HUES64 (cell line): Measurements from ENCODE around the gene MAJIN.
"Not testable (repeated sequence)": the region's sequence is repeated elsewhere in the genome, so short reads cannot be mapped to it uniquely, and the experiment has no call there.

Experiments
- H3K27ac ChIP-seq: 2 replicates; pipeline ENCODE4 v1.7.0; 2013; ENCODE audit warnings: low read depth, low read length, inconsistent platforms
- H3K27me3 ChIP-seq: 2 replicates; pipeline ENCODE4 v1.6.1; 2013; ENCODE audit warnings: mild to moderate bottlenecking, low read length; ENCODE audit not compliant: insufficient read depth
- H3K36me3 ChIP-seq: 2 replicates; pipeline ENCODE4 v1.6.1; 2013; ENCODE audit warnings: mild to moderate bottlenecking, low read length; ENCODE audit not compliant: insufficient read depth
- H3K4me1 ChIP-seq: 2 replicates; pipeline ENCODE4 v1.6.1; 2013; ENCODE audit warnings: mild to moderate bottlenecking, low read length, moderate library complexity; ENCODE audit not compliant: insufficient read depth
- H3K4me3 ChIP-seq: 2 replicates; pipeline ENCODE4 v1.5.1; 2013; ENCODE audit warnings: mild to moderate bottlenecking, low read length, moderate library complexity
- H3K9ac ChIP-seq: 2 replicates; pipeline ENCODE4 v1.6.1; 2013; ENCODE audit warnings: mild to moderate bottlenecking, low read depth, low read length
- H3K9me3 ChIP-seq: 2 replicates; pipeline ENCODE4 v1.6.1; 2013; ENCODE audit warnings: low read depth, low read length; ENCODE audit not compliant: insufficient read depth
- WGBS: fragments of 150-250, 120-280 bp; methylation state at CpG from one replicate; pipeline ENCODE4 v1.1.7; 2013; ENCODE audit warnings: missing lambda C conversion rate; 5-methylcytosine and 5-hydroxymethylcytosine counted together

The MAJIN gene

DNA sequence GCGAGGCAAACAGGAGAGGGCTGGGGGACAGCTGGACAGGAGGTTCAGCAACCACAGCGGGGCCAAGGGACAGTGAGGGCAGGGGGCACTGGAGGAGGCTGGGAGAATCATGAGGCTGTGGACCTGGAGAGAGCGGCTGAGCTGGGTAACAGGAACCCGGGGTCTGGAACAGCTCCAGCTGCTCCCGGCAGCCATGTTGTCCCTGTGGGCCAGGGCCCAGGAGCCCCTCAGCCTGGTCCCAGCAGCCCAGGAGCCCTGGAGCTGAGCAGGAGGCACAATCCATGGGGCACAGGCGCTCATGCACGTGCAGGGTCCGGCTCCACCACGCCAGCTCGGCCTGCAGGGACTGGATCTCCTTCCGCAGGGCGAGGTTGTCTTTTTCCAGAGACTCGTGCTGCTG lies 17.5 kb upstream of the MAJIN start:
- Histone ChIP-seq H3K4me3 (no peak overlapping the region), H3K9me3 (no peaks in the 10 kb centered on the region), H3K36me3 (no peaks in the 10 kb centered on the region), H3K27me3 (no peaks in the 10 kb centered on the region), H3K9ac (no peak overlapping the region), H3K4me1 (no peaks in the 10 kb centered on the region), H3K27ac (no peak overlapping the region)
- WGBS: 91% methylated on average over 13 of the region's 13 CpGs

DNA sequence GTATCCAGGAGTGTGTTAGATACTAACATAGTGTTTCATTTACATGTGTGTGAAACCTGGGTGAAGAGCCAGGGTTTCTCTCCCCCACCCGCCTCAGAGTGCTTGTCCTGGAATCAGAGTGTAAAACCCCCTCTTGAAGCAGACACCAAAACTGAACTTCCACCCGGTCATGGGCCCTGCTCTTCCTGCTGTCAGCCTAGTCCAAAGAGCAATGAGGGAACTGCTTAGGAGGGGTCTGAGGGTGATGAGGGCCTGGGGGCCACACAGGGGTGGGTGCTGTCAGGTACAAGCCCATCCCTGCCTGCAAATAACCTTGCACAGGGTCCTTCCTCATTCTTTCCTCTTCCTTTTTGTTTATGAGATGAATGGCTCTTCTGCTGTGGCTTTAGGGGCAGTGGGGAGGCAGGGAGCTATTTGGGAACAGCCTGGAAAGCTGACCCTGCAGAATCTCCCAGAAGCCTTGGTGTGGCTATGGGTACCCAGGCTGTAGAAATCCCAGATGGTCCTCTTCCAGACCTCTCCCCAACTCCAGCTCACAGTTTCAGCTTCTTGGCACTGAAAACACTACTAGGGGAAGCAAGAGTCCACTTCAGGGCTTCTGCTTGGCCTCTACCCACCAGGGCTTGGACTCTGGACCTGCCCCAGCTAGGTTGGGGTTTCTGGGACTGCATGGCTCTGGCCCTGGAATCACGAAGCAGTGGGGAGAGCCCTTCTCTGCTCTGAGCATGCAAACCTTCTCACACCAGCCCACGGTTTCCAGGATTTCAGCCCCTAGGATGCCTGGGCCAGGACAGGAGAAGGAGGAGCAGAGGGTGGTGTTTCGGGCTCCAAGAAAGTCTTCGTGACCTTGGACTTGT lies 16.3 kb upstream of the MAJIN start:
- no peak overlapping the region for H3K27ac ChIP-seq
- H3K4me1 ChIP-seq: no peaks in the 10 kb centered on the region
- no peak overlapping the region for H3K4me3 ChIP-seq
- H3K36me3 ChIP-seq: no peaks in the 10 kb centered on the region
- H3K9me3 ChIP-seq: no peaks in the 10 kb centered on the region
- no peak overlapping the region for H3K9ac ChIP-seq
- WGBS: 84% methylated on average over 6 of the region's 6 CpGs
- no peaks in the 10 kb centered on the region for H3K27me3 ChIP-seq

DNA sequence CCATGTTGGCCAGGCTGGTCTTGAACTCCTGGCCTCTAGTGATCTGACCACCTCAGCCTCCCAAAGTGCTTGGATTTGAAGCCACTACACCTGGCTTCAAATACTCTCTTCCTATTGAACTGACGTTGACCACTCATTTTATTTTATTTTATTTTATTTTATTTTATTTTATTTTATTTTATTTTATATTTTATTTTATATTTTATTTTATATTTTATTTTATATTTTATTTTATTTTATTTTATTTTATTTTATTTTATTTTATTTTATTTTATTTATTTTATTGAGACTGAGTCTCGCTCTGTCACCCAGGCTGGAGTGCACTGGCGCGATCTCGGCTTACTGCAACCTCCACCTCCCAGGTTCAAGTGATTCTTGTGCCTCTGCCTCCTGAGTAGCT lies 11.4 kb upstream of the MAJIN start:
- not testable (repeated sequence) for H3K9me3 ChIP-seq, H3K4me3 ChIP-seq, H3K9ac ChIP-seq, H3K27ac ChIP-seq, H3K36me3 ChIP-seq, H3K27me3 ChIP-seq, H3K4me1 ChIP-seq
- 82% methylated on average over 4 of the region's 5 CpGs for WGBS

DNA sequence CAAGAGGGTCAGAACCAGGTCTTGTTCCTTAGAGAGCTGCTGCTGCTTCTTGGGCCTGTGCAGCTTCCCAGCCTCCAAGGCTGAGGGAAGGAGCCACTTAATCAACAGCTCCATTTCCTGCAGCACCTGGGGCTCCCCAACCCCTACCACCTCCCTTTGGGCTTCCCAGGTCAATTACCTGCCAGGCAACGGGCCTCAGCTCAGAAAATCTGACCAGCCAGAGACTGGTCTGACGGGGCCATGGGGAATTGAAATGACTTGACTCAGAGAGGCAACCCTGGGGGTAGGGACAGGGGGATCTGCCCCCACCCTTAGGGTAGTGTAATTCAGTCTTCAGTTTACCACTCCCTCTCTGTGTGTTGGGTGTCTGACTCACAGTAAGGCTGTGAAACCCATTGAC lies 4.7 kb upstream of the MAJIN start:
- Histone ChIP-seq H3K9me3 (no peaks in the 10 kb centered on the region), H3K4me3 (no peak overlapping the region), H3K27me3 (no peaks in the 10 kb centered on the region), H3K27ac (no peak overlapping the region), H3K36me3 (no peaks in the 10 kb centered on the region), H3K4me1 (no peaks in the 10 kb centered on the region), H3K9ac (no peak overlapping the region)
- 77% methylated on average over 2 of the region's 2 CpGs for WGBS

DNA sequence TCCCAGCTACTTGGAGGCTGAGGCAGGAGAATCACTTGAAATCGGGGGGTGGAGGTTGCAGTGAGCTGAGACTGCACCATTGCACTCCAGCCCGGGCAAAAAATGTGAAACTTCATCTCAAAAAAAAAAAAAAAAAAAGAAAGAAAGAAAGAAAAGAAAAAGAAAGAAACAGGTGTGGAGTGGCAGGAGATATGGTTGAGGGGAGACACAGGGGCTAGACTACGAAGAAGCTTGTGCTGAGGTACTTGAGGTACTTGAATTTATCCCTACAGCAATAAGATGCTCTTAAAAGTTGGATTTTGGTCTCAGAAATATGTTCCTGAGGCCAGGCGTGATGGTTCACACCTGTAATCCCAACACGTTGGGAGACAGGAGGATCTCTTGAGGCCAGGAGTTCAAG lies 2.2 kb upstream of the MAJIN start:
- H3K9me3 ChIP-seq: no peaks in the 10 kb centered on the region
- no peaks in the 10 kb centered on the region for H3K4me1 ChIP-seq
- no peak overlapping the region for H3K27ac ChIP-seq
- WGBS: 82% methylated on average over 4 of the region's 5 CpGs
- H3K27me3 ChIP-seq: no peaks in the 10 kb centered on the region
- H3K36me3 ChIP-seq: no peaks in the 10 kb centered on the region
- no peak overlapping the region for H3K9ac ChIP-seq
- no peak overlapping the region for H3K4me3 ChIP-seq

DNA sequence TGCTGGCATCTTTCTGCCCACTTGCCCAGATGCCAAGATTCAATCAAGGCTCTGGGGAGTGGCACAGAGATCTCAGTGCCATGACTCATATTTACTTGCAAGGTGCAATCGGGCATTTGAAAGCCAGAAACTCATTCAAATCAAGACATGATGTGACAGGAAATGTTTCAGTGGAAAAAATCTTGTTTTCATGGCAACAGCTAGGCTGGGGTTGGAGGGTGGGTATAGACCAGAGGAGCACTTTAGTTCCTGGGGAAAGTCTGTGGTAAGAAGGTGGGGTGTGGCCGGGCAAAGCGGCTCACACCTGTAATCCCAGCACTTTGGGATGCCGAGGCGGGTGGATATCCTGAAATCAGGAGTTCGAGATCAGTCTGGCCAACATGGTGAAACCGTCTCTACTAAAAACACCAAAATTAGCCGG lies 1.2 kb downstream of the MAJIN start:
- Histone ChIP-seq H3K4me3 (no peak overlapping the region), H3K36me3 (no peaks in the 10 kb centered on the region)
- WGBS: 95% methylated on average over 8 of the region's 8 CpGs

DNA sequence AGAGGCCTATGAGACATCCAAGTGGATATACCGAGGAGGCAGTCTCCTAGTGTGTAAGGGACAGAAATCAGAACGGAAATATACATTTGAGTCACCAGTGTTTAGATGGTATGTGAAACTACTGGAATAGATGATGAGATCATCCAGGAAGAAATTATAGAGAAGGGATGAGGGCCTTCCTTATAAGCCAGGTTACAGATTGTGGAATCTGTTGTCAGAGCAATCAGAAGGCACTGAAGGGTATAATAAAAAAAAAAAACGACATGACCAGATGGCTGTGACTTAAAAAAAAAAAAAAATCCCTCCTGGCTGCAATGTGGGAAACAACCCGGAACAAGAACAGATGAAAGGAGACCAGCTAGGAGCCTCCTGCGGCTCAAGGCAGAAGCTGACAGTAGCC lies 2.7 kb downstream of the MAJIN start:
- Histone ChIP-seq H3K9ac (no peak overlapping the region), H3K36me3 (no peaks in the 10 kb centered on the region), H3K4me3 (no peak overlapping the region), H3K9me3 (no peaks in the 10 kb centered on the region), H3K4me1 (no peaks in the 10 kb centered on the region), H3K27ac (no peak overlapping the region), H3K27me3 (no peaks in the 10 kb centered on the region)
- 80% methylated on average over 5 of the region's 5 CpGs for WGBS

More for the DNA sequence above, 1.2 kb downstream of the MAJIN start:
- H3K9ac ChIP-seq: no peak overlapping the region
- H3K4me1 ChIP-seq: no peaks in the 10 kb centered on the region
- H3K9me3 ChIP-seq: no peaks in the 10 kb centered on the region
- no peaks in the 10 kb centered on the region for H3K27me3 ChIP-seq
- no peak overlapping the region for H3K27ac ChIP-seq

DNA sequence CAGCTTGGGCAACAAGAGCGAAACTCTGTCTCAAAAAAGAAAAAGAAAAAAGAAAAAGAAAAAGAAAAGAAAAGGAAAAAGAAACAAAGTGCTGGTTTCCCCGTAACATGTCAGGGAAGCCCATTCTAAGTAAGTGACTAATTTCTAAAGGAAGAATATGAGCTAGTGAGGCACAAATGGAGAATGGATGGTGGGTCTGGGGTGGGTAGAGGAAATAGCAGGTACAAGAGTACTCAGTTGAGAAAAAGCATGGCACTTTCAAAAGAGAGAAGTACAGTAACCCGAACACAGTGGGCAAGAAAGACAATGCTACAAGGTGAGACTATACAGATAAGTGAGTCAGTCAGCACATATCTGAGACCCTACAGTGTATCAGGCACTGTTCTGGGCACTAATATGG lies 4.5 kb downstream of the MAJIN start:
- H3K36me3 ChIP-seq: no peaks in the 10 kb centered on the region
- no peaks in the 10 kb centered on the region for H3K27me3 ChIP-seq
- H3K9ac ChIP-seq: no peak overlapping the region
- no peaks in the 10 kb centered on the region for H3K4me1 ChIP-seq
- WGBS: 96% methylated on average over 3 of the region's 3 CpGs
- no peak overlapping the region for H3K27ac ChIP-seq
- H3K4me3 ChIP-seq: no peak overlapping the region
- H3K9me3 ChIP-seq: no peaks in the 10 kb centered on the region

DNA sequence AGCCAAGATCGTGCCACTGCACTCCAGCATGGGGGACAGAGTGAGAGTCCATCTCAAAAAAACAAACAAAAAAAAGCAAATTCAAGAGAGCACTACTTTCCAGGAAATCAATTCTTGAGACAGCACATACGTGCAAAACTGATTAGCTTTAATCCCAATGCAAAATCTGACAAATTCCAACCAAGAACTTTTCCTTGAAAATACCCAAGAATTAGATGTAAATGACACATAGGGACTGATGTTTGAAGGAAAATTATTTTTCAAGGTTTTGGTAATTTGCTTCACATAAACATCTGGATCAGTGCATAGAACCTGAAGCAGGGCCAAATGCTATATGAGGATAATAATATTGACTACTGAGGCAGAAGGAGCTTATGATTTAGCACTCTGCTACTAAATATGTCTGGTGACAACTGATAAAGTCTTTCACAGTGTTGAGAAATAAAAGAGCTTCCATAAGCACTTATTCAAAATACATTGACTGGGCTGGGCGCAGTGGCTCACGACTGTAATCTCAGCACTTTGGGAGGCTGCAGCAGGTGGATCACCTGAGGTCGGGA lies 8.8 kb downstream of the MAJIN start:
- Histone ChIP-seq H3K4me1 (no peaks in the 10 kb centered on the region), H3K4me3 (no peak overlapping the region), H3K27ac (no peak overlapping the region), H3K36me3 (no peaks in the 10 kb centered on the region), H3K9me3 (no peaks in the 10 kb centered on the region), H3K27me3 (no peaks in the 10 kb centered on the region), H3K9ac (no peak overlapping the region)
- WGBS: 91% methylated on average over 5 of the region's 5 CpGs

DNA sequence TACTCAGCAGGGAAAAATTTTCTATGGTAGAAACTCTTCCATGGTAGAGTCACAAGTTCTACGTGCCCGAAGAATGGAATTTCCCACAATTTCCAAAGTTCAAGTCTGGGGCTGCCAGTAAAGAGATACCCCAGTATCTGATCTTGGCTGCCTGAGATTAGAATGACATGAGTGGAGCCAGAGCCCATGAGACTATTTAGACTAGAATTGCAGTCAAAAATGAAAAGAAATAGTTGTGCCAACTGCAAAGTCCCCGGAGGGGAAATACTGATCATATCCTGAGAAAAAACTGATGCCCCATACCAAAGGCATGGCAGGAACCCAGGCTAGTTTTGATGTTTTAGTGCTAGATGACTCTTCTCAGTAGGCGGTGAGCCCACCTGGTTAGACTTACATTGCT lies 11.2 kb downstream of the MAJIN start:
- no peaks in the 10 kb centered on the region for H3K27me3 ChIP-seq
- 93% methylated on average over 4 of the region's 4 CpGs for WGBS
- no peaks in the 10 kb centered on the region for H3K36me3 ChIP-seq
- H3K4me1 ChIP-seq: no peaks in the 10 kb centered on the region
- no peak overlapping the region for H3K27ac ChIP-seq
- no peak overlapping the region for H3K9ac ChIP-seq
- H3K4me3 ChIP-seq: no peak overlapping the region
- H3K9me3 ChIP-seq: no peaks in the 10 kb centered on the region

DNA sequence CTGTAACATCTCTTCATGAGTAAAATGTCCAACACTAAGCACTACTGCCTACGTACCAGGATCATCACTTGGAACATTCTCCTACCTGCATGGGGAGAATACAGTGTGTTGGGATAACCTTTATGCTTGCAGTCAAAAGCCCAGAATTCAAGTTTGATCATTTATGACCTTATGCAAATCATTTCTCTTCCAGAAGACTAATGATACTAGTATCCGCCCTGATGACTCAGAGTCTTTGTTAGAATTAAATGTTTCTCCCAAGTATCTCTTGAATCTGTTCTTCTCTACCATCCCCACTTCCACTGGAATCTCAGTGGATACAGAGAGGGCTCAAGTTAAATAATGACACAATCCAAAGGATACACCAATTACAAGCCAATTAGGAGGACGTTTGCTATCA lies 12.4 kb downstream of the MAJIN start:
- H3K27ac ChIP-seq: no peak overlapping the region
- no peaks in the 10 kb centered on the region for H3K27me3 ChIP-seq
- H3K9ac ChIP-seq: no peak overlapping the region
- H3K36me3 ChIP-seq: no peaks in the 10 kb centered on the region
- H3K4me1 ChIP-seq: no peaks in the 10 kb centered on the region
- H3K4me3 ChIP-seq: no peak overlapping the region
- WGBS: 78% methylated on average over 2 of the region's 3 CpGs
- H3K9me3 ChIP-seq: no peaks in the 10 kb centered on the region
